SU-DHL-6 (cell line): Measurements from ENCODE around the gene SLFN12L.

Experiments used
- H2AFZ ChIP-seq: fragments of 200-600 bp; sonication (generic); 2 replicates; pipeline ENCODE4 v1.6.1; 2014; ENCODE audit warnings: low read depth, mild to moderate bottlenecking, moderate library complexity, mixed read lengths, antibody characterized with exemption, low read length; ENCODE audit not compliant: severe bottlenecking
- H3F3A ChIP-seq: fragments of 200-600 bp; shearing (Covaris generic); 2 replicates; pipeline ENCODE4 v1.6.0; 2016; ENCODE audit warnings: antibody characterized with exemption, mild to moderate bottlenecking; ENCODE audit not compliant: insufficient read depth
- H3K27ac ChIP-seq: fragments of 200-600 bp; sonication (generic); 2 replicates; pipeline ENCODE4 v1.5.1; 2016; ENCODE audit warnings: low read depth, mild to moderate bottlenecking, low read length, moderate library complexity, mixed read lengths
- H3K27me3 ChIP-seq: fragments of 200-600 bp; sonication (generic), shearing (Covaris generic); 2 replicates; pipeline ENCODE4 v1.6.0; 2014; ENCODE audit warnings: mild to moderate bottlenecking, low read length
- H3K36me3 ChIP-seq: fragments of 200-600 bp; sonication (generic); 2 replicates; pipeline ENCODE4 v1.6.1; 2014; ENCODE audit warnings: mild to moderate bottlenecking, low read length, mixed read lengths
- H3K4me2 ChIP-seq: fragments of 300-600, 200-600 bp; shearing (Covaris generic), sonication (generic); 2 replicates; pipeline ENCODE4 v1.6.0; 2014; ENCODE audit warnings: low read length, low read depth, mild to moderate bottlenecking; ENCODE audit not compliant: poor library complexity, severe bottlenecking
- H3K4me3 ChIP-seq: fragments of 200-600 bp; sonication (generic); 2 replicates; pipeline ENCODE4 v1.5.1; 2014; ENCODE audit warnings: antibody characterized with exemption, low read length, mild to moderate bottlenecking, mixed read lengths; ENCODE audit not compliant: insufficient read depth, poor library complexity, severe bottlenecking
- H3K79me2 ChIP-seq: fragments of 200-600 bp; sonication (generic); 2 replicates; pipeline ENCODE4 v1.6.1; 2014; ENCODE audit warnings: mild to moderate bottlenecking, low read length, moderate library complexity; ENCODE audit not compliant: insufficient read depth
- H3K9ac ChIP-seq: fragments of 200-600 bp; sonication (generic); 2 replicates; pipeline ENCODE4 v1.7.0; 2014; ENCODE audit warnings: mild to moderate bottlenecking, low read length
- H3K9me2 ChIP-seq: fragments of 200-600 bp; sonication (generic); replicated peaks from 2 replicates; pipeline ENCODE4 v1.6.1; 2014; ENCODE audit warnings: low read length; ENCODE audit not compliant: insufficient read depth
- H3K9me3 ChIP-seq: fragments of 200-600 bp; sonication (generic); 2 replicates; pipeline ENCODE4 v1.6.1; 2014; ENCODE audit warnings: low read length, mixed read lengths; ENCODE audit not compliant: insufficient read depth
- H4K20me1 ChIP-seq: fragments of 200-600 bp; sonication (generic); 2 replicates; pipeline ENCODE4 v1.6.1; 2014; ENCODE audit warnings: low read depth, mild to moderate bottlenecking, antibody characterized with exemption, low read length, moderate library complexity, mixed read lengths
- CTCF ChIP-seq: fragments of 200-600 bp; sonication (generic); IDR thresholded peaks from one replicate; pipeline ENCODE4 v1.5.1; 2017; ENCODE audit warnings: antibody characterized with exemption, mild to moderate bottlenecking, low read length, moderate library complexity; ENCODE audit not compliant: insufficient read depth, poor library complexity, severe bottlenecking
- EZH2phosphoT487 ChIP-seq: fragments of 200-600 bp; sonication (generic), shearing (Covaris generic); conservative IDR thresholded peaks from 2 replicates; pipeline ENCODE4 v1.6.1; 2018; ENCODE audit warnings: mild to moderate bottlenecking, antibody characterized with exemption, low read length, moderate library complexity, mixed read lengths

SLFN12L gene

GRCh38 chr17:35537601-35538141 is at the start of gene SLFN12L:
Gene SLFN12L, minus strand, starts transcription at chr17:35537678. Its CDS starts 15,314 bp downstream, at chr17:35522364.
- Histone ChIP-seq H3K9me3 (no peaks in the 10 kb centered on the region), H3K4me3 (no peak within 1 kb of the TSS), H3K4me2 (no peak within 1 kb of the TSS), H4K20me1 (no peaks in the 10 kb centered on the region), H3F3A (no peaks in the 10 kb centered on the region), H3K9me2 (no peaks in the 10 kb centered on the region), H3K36me3 (no peaks in the 10 kb centered on the region), H2AFZ (no peak within 1 kb of the TSS), H3K27me3 (peaks cover 3% of the 10 kb centered on the region; the same call in 1 of the 2 replicates), H3K9ac (no peak within 1 kb of the TSS), H3K27ac (no peak within 1 kb of the TSS), H3K79me2 (no peaks in the 10 kb centered on the region)
- TF ChIP-seq EZH2phosphoT487 = no peak
- TF ChIP-seq CTCF = no peak

- Histone ChIP-seq H4K20me1 (no peaks in the 10 kb centered on the region), H3K79me2 (peaks cover 28% of the 10 kb centered on the region), H3K27ac (peak overlapping the region; percentile 49), H3K4me3 (peak overlapping the region; percentile 86), H3K27me3 (no peaks in the 10 kb centered on the region), H3K9ac (peak overlapping the region; percentile 75), H3K4me2 (peak overlapping the region; percentile 60), H3K36me3 (no peaks in the 10 kb centered on the region), H3K9me2 (no peaks in the 10 kb centered on the region), H2AFZ (peak overlapping the region; percentile 92), H3K9me3 (no peaks in the 10 kb centered on the region), H3F3A (peaks cover 9% of the 10 kb centered on the region)
- TF ChIP-seq EZH2phosphoT487 (no peak), CTCF (no peak)
Measured at GRCh38 chr17:35586569-35587073, 49.1 kb upstream of the SLFN12L start.

- no peaks in the 10 kb centered on the region for H3K27me3 ChIP-seq
- no peak overlapping the region for H2AFZ ChIP-seq
- TF ChIP-seq EZH2phosphoT487 = no peak
- H3K27ac ChIP-seq = no peak overlapping the region
- no peak overlapping the region for H3K4me3 ChIP-seq
- peaks cover 12% of the 10 kb centered on the region for H3F3A ChIP-seq
- no peak overlapping the region for H3K4me2 ChIP-seq
- H3K9me2 ChIP-seq = no peaks in the 10 kb centered on the region
- H3K9me3 ChIP-seq = no peaks in the 10 kb centered on the region
- H3K36me3 ChIP-seq = no peaks in the 10 kb centered on the region
- peaks cover 10% of the 10 kb centered on the region for H3K79me2 ChIP-seq
- H3K9ac ChIP-seq = no peak overlapping the region
- H4K20me1 ChIP-seq = no peaks in the 10 kb centered on the region
Measured at GRCh38 chr17:35584061-35584460, 46.6 kb upstream of the SLFN12L start.

GRCh38 chr17:35578929-35579432 is 41.5 kb upstream of the SLFN12L start:
- peak overlapping the region; percentile 96 for H3K9ac ChIP-seq
- no peaks in the 10 kb centered on the region for H3K27me3 ChIP-seq
- peak overlapping the region; percentile 83 for H2AFZ ChIP-seq
- H4K20me1 ChIP-seq = no peaks in the 10 kb centered on the region
- peak overlapping the region; percentile 99 for H3K4me3 ChIP-seq
- TF ChIP-seq CTCF = no peak
- TF ChIP-seq EZH2phosphoT487 = no peak
- peaks cover 34% of the 10 kb centered on the region; the same call in 1 of the 2 replicates for H3F3A ChIP-seq
- no peaks in the 10 kb centered on the region for H3K9me3 ChIP-seq
- H3K36me3 ChIP-seq = peaks cover 7% of the 10 kb centered on the region; the same call in 1 of the 2 replicates
- H3K27ac ChIP-seq = peak overlapping the region; percentile 77
- peaks cover 7% of the 10 kb centered on the region; the same call in 1 of the 2 replicates for H3K79me2 ChIP-seq
- peak overlapping the region; percentile 99 for H3K4me2 ChIP-seq
- H3K9me2 ChIP-seq = no peaks in the 10 kb centered on the region
